ENCODE data around the gene ST6GALNAC4.

GRCh38 chr9:127860260-127860659 is 56.6 kb downstream of the ST6GALNAC4 start:
- TF ChIP-seq POLR2A (IDR thresholded peaks at IDR 0.05; ENCODE audit: extremely low read depth, insufficient read length) (no peak), CTCF (IDR thresholded peaks at IDR 0.05; ENCODE audit: low read depth, low read length) (no peak)
- TF ChIP-seq, protein P1, sequence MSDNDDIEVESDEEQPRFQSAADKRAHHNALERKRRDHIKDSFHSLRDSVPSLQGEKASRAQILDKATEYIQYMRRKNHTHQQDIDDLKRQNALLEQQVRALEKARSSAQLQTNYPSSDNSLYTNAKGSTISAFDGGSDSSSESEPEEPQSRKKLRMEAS (IDR thresholded peaks at IDR 0.05; ENCODE audit: low read depth, low read length), result no peak

All from NB4 (cell line).